COLO668 (cell line): ENCODE results near the gene MAD1L1.
"Not testable (repeated sequence)": the region's sequence is repeated elsewhere in the genome, so short reads cannot be mapped to it uniquely, and the experiment has no call there.

ENCODE experiments used
- DNase-seq: peaks from one replicate; lab custom pipeline; 2025; ENCODE audit not compliant: unreplicated experiment; lab: John Stamatoyannopoulos, UW

Gene MAD1L1

DNA sequence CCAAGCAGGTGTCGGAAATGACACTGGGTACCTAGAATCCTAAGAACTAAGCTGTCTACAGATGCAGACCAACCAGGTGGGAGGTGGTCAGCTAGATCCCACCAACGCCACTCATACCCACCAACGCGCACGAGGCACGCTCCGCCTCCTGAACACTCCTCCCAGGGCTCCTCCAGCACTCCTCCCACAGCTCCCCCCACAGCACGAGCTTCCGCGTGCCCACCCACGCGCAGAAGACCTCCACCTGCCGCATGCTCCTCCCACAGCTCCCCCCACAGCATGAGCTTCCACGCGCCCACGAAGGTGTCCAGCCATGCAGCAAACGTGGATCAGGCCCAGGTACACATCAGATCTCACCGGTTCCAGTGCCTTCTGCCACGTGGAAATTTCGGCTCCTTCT lies 196.0 kb downstream of the MAD1L1 start:
- DNase-seq, result no peak

DNA sequence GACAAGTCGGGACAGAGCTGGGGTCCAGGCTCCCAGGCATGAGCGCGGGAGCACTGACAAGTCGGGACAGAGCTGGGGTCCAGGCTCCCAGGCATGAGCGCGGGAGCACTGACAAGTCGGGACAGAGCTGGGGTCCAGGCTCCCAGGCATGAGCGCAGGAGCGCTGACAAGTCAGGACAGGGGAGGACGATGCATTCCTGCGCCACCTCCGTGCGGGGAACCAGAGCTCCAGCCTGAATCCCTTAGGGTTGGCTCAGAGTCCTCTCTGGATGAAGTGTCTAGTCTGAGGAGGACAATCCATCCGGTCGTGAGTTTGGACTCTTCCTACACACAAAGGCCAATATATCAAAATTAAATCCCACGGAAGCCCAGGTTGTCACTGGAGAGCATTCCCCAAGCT lies 196.5 kb downstream of the MAD1L1 start:
- not testable (repeated sequence) for DNase-seq

DNA sequence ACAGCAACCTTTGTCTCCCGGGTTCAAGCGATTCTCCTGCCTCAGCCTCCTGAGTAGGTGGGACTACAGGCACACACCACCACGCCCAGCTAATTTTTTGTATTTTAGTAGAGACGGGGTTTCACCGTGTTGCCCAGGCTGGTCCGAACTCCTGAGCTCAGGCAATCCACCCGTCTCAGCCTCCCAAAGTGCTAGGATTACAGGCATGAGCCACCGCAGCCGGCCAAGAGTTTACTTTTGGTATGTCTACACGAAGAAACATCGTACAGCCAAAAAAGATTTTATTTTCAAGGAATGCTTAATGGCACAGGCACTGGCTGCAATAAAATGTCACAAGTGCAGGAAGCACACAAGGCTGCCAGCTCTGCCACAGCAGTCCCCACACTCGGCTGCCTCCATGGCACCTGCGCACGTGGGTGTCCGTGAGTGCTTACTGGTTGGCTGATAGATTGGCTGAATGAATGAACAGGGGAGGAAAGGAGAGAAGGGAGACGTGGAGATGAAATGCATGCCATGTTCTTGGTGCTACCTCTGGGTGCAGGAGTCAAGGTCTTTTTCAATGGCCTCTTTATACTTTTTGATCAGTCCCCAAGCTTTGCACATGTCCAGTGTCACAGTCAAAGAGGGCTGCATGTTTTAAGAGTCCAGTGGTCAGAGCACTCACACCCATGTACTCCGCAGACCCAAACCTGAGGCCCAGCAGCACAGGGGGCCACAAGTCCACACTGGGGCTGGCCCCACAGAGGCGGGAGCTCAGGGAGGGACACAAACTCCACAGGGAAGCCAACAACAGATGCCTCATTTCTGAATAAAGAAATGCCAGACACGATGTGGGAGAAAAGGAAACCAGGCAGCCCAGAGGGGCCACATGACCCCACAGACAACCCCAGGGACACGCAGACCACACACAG lies 198.2 kb downstream of the MAD1L1 start:
- DNase-seq, result no peak

DNA sequence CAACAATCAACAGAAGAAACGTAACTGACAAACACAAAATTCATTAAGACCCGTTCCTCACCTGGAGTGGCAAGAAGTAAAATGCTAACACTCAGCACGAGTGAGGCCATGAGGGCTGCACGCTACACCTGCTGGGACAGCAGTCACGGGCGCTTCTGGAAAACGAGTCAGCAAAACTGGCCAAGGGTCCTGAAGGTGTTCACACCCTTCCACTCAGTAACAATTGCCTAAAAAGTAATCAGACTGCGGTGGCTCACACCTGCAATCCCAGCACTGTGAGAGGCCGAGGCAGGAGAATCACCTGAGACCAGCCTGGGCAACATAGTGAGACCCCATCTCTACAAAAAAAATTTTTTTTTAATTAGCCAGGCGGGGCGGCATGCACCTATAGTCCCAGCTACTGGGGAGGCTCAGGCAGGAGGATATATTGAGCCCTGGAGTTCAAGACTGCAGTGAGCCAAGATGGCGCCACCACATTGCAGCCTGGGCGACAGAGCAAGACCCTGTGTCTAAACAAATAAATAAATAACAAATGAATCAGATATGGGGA lies 199.1 kb downstream of the MAD1L1 start:
- no peak for DNase-seq

DNA sequence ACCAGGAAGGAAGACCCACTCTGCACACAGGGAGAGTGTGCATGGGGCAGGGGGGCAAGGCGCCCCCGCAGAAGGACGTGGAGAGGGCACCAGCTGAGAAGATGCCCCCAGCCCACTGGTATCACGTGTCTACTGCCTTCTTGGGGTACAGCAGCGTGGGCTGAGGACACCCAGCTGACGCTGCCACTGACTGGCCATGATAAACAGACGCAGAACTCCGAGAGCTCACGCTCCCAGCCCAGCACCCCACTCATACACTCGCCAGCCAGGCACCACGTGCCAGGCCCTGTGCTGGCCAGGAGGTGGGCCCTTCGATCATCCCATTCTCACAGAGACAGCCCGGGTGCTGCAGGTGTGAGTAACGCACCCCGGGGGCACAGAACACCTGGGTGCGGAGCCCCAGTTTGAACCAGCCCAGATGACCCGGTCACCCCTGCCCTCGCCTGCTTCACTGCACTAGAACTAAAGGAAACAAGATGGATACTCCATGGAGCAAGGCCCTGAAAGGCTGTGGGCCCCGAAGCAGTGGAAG lies 199.8 kb downstream of the MAD1L1 start:
- DNase-seq, result no peak

DNA sequence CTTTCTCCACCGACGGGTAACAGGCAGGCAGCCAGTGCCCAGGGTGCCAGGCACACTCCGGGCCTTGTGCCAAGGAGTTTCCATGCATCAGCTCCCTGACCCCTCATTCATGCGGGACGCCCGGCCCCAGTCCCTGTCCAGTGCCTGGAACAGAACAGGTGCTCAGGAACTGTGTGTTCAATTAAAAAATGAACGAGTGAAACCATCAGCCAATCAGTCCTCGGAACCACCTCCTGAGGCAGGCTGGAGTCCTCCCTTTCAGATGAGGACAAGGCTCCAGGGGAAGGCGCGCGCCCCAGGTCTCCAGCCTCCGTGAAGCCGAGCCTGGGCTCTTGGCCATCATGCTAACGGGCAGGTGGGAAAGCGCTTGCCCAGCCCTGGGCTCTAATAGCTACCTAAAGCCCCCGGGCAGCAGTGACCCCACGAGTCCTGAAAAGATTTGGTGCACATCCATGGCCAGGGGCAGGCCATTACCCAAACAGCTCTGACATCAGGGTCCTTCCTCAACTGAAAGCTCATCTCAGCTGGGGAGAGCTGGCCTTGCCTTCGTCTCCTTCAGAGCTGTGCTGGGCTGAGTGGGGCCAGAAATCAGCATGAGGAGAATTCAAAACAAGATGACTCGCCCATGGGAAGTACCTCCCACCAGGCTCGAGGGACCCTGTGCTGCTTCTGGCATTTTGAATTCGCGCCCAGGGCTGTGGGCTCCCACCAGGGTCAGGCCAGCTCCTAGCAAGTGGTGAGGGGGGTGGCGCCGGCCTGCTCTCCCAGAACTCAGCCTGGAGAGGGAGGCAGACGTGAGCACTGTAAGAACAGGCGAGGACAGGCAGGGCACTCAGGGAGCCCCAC lies 200.5 kb downstream of the MAD1L1 start:
- DNase-seq, result no peak

DNA sequence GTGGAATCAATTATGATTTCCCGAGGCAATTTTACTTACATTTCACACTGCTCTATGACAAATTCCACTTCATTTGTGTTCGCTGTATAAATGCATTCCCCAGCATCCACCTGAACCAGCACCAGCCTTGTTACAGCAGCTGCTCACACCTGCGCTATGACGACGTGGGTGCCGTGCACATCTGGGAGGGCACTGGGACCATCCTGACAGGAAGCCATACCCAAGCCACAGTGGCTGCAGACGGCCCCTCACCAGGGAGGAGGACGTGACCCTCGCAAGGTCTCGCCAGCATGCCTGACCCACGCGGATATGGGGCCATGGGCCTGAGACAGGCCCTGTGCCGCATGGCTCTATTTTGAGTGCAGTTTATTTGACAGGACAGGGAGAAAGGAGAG lies 201.3 kb downstream of the MAD1L1 start:
- DNase-seq, result no peak

DNA sequence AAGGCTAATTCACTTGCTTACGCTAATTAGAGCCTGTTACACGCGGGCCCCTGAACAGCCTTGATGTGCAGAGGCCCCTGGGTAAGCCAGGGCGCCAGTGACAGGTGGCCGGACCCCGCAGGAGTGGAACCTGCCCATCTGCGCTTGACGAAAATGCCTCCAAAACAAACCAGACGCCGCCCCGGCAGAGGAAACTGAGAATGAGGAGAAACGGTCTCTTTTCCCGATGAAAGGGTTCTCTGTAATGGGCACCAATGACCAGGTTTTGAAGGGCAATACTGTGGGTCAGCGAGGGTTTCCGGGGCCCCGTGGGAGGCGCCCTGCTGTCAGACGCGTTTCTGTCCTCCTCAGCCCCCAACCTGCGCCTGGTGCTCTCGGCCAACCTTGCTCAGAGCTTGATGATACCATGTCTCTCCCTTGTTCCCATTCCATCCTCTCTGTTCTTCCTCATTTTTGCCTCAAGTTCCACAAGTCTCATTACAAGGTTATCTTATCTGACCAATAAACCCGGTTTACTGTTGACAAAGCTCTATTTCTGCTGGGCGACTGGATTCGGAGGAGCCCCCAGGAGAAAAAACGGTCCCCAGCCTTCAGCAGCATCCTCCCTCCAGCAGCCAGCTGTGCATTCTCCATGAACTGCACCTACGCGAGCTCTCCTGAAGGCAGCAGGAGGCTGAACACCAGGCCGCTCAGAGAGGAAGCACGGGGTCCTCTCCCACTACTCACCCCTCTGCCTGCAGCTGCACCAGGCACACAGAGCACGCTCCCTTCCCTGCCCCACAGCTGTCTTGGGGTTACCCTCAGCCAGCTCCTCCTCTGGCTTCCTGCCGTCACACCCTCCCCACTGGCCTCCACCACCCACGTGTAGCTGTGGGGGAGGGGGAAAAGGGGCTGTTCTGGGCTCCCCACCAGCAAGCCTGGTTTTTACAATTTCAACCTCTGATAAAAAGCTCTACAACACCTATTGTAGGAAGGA lies 202.0 kb downstream of the MAD1L1 start:
- no peak for DNase-seq

DNA sequence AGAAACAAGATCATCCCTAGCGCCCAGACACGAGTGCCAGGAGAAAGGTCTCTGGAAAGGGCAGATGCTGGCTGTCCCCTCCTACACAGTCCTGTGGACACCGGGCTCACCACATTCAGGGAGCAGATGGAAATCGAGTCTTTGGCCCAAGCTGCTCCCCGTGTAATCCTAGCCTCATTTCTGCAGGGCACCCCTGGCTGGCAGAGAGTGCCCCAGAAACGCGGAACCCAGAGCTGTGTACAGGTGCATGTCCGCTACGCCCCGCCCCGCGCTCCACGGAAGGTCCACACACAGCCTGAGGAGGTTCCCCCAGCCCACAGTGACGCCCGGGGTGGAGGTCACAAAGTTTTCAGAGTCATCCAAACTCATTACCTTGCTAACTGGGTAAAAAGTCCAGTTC lies 202.8 kb downstream of the MAD1L1 start:
- DNase-seq, result no peak

DNA sequence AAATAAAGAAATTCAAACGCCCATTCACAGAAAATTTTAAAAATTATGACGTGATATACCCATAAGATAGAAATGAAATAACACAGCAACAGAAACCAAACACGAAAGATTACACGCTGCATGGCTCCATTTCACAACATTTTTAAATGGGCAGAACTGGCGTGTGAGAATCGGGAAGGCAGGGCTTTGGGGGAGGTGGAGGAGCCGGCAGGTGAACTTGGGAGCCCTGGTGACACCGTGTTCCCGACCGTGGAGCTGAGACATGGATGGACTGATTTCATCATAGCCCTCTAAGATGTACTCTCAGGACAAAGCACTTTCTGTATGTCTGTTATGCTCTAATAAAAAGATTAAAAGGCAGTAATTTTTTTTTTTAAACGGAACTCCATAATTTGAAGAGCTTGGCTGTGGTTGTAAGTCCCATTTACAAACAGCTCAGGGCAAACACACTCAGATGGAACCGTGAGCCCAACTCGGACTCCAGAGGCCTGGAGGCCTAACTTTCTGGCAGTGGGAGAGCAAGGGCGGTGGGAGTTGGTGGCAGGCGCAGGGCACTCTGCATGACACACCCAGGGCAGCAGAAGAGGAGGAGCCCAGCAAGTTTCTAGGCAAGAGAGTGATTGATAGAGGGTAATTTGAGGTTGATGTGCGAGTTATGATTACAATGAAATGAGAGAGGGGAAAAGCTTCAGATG lies 203.4 kb downstream of the MAD1L1 start:
- no peak for DNase-seq

DNA sequence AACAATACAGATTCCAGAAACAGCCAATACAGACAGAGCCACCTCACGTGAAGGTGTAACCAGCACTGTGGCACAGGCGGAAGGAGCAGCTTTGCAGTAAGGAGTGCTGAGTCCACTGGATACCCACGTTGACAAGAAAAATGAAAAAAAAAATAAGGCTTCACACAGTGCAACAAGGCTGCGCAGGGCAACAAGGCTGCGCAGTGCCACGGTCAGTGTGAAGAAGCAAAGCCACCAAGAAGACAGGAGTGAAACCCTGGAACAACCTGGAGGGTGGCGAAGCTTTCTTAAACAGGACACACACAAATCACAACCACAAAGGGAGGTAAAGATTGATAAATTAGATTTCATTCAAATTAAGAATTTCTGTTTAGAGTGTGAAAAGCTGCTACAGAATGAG lies 204.0 kb downstream of the MAD1L1 start:
- no peak for DNase-seq

DNA sequence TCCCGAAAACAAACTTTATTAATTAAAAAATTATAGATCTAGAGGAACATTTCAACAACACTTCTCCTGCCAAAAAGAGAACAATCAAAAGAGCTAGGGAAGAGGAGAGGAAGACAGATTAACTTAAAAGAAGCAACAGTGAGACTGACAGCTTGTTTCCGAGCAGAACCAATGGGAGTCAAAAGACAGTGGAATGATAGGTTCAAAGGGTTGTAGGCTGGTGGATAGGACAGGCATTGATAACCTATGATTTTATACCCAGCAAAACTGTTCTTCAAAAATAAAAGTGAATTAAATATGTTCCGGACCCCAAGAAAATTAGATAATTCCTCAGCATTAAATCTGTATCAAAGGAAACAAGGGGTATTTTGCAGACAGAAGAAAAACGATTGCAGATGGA lies 207.6 kb downstream of the MAD1L1 start:
- DNase-seq, result no peak

DNA sequence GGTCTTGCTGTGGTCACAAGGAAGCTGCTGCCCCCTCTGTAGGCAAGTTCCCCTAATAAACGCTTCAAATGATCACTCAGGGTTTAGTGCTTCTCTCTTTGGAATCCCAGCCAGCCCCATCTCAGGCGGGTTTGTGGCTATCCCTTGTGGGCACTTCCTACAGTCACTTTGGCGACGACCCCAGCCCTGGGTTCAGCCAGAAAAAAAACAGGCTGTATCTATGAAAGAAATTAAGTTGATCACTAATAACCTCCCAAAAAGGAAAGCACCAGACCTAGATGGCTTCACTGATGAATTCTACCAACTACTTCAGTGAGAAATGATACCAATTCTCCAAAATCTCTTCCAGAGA lies 208.2 kb downstream of the MAD1L1 start:
- no peak for DNase-seq

DNA sequence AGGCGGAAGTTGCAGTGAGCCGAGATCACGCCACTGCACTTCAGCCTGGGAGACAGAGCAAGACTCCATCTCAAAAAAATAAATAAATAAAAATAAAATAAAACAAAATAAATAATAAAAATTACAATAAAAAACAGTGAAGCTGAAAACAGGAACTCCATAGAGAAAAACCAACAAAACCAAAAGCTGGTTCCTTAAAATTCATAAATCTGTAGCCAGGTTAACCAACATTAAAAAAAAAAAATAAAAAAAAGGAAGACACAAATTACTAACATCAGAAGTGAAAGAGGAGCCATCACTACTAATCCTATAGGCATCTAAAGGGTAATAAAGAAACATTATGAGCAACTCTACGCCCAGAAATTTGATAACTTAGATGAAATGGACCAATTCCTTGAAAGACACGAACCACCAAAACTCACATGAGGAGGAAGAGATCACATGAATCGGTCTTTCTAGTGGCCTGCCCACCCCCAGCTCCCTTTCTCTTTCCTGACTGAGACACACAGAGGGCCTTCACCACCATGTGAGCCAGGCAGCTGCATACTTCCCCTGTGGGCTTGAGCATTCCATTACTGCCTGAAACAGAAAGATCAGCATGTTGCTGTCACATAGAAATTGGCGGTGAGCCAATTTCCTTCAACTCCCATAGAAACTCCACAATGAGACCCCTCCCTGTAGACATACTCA lies 208.7 kb downstream of the MAD1L1 start:
- no peak for DNase-seq

DNA sequence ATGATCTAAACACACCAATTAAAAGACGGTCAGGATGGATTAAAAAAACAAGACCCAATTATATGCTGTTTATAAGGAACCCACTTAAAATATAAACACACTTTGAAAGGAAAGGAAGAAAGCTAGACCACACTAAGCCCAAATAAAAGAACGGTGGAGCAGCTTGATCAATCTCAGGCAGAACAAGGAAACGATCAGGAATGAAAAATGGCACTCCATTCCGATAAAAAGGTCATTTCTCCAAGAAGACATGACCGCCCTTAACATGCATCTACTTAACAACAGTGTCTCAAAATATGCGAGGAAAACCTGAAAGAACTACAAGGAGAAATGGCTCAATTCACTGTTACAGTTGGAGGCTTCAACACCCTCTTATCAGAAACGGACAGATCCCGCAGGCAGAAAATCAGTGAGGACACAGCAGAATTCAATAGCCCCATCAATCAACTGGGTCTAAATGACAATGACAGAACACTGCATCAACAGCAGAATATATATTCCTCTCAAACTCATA lies 210.0 kb downstream of the MAD1L1 start:
- no peak for DNase-seq

DNA sequence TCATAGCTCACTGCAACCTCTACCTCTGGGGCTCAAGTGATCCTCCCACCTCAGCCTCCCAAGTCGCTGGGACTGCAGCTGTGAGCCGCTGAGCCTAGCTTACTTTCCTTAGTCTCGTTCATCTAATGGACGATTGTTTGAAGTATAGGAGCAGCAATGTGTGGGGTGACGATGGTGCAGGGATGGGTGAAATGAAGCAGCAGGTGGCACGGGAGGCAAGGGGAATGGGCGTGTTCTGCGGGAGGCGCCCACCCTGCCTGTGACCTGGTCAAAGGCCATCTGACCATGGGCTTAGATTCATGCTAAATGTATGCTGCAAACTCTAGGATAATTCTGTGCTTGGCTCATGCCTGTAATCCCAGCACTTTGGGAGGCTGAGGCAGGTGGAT lies 210.7 kb downstream of the MAD1L1 start:
- DNase-seq, result no peak

DNA sequence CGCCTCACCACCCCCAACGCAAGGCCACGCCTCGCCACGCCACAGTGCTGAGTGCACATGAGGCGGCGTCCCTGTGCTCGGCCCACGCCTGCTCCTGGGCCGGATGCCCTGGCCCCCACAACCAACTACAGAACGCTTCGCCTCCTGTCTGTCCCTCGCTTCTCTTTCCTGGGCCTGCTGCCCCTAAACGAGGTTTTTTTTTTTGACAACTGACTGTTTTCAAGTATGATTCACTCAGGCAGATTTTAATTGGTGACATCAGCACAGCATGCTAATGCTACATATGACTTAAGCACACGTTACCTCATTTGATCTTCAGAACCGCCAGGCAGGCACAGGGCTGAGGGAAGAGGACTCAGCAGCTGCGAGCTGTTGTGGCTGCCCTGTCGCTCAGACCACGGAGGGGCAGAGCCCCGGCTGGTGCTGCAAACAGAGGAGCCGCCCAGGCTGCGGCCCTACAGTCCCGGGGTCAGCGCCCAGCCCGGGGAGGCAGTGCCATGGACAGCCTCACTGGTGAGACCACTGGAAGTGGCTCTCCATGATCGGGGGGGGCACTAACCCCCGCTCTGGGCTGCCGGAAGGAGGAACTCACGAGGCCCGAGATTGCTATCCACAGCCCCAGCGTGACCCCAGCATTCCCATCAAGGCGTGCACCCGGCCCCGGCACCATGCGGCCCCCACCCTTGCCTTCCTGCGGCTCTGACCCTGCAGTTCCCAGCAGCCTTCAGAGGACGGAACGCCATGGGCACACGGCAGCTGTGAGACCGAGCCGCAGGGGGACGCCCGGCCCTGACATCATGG lies 212.8 kb downstream of the MAD1L1 start:
- no peak for DNase-seq

DNA sequence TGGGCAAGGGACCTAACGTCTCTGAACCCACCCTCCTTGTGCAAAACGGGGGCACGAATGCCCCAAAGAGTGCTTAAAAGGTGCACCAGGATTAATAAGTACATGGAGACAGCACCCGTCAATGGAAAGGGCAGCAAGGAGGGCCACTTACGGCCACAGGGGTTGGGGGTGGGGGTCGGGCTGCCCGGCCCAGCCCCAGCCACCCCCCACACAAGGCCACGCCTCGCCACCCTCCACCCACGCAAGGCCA lies 213.4 kb downstream of the MAD1L1 start:
- DNase-seq, result no peak
